NCI-H69 (cell line): ENCODE results near the gene GLIS1.

Experiments
- DNase-seq: peaks from one replicate; lab custom pipeline; 2025; lab: John Stamatoyannopoulos, UW

Gene GLIS1

DNA sequence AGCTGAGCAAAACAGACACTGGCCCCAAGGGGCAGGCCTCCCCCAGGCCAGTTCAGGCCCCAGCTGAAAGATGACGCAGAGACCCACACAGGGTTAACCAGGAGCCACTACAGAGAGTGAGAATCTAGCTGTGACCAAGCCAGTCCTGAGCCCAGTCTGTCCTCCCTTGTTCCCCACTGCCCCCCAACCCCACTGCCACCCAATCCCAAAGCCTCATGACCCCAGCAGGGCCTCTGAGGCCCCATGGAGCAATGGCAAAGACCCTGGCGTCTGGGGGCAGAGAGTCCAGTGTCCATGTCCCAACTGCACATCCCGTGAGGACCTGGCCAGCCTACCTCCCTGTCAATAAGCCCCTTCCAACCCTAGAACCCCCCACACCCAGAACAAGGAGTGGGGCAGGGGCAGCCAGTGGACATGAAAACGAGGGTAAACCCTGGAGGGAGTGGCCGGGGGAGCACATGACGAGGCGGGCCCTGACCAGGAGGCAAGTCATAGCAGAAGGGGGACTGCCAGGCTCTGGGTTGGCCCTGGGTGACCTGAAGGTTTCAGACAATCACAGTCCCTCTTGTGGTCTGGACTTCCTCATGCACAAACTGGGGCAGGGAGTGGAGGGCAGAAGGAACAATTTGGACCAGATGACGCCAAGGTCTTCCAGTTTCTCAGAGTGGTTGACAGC is 100.5 kb downstream of the GLIS1 start:
- DNase-seq, result no peak

DNA sequence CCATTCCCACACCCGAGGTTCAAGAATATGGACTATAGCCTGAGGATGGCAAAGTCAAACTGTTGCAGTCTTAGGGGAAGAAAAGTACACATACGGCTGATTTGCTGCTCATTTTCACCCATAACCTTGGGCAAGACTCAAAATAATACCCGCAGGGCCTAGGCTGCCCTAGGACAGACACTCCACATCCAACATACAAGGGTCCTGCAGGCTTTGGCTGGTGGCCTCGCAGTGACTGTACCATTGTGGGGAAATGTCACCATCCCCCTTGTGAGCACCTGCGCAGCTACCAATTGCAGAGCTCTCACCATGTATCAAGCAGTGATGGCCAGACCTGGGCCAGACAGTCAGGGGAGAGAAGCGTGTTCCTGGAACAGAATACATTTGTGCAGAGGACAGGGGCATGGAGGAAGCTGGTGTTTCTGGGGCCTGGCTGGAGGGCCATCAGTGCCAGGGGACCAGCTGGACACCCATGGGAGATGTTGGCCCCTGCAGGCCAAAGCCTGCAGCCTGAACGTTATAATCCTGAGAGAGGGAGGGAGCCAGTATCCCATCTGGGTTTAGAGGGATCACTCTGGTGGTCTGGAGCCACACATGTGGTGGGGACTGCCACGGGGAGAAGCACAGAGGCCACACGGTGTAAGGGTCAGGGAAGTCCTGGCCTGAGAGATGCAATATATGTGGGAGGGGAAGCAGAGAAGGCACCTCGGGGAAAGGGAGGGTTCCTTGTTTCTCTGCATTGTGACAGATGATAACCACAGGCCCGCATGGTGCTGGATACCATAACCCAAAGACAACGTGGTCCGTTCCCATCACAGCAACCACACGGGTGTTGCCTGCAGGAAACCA is 101.2 kb downstream of the GLIS1 start:
- DNase-seq, result no peak

DNA sequence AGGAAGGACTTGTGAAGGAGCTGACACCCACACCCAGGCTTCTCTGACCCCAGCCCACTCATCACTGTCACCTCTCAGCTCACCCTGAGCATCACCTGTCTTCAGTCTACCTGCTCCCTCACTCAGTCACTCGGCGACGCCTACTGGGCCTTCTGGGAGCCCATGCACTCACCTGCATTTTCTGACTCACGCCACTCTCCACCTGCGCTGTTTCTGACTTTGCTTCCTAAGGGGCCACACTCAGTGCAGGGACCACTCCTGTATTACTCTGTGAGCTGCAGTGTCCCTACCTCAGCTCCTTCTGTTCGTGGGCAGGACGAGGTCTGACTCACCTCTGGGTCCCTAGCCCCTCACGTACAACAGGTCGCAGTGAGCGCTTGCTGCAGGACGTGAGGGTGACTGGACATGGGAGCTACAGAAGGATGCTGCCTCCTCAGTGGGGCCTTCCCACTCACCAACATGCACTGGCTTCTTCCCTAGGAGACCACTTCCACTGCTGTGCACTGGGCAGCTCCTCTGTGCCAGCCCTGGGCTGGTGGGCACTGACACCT is 102.3 kb downstream of the GLIS1 start:
- peak; percentile 44 for DNase-seq

DNA sequence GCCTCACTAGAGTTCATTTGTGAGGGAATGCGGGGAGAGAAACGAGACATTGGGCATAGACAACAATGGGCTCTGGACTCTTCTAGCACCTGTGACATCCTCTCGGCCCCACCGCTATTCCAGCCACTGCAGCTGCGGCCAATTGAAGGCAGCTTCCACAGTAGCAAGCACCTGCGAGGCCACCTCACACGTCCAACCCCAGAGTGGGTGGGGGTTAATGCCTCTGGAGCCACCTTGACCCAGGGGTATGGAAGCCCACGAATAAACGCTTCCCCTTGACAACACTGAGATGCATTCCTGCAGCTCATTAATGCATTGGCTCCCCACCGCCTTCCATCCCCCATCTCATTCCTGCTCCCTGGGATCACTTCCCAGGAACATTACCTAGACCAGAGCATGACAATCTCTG is 104.4 kb downstream of the GLIS1 start:
- DNase-seq, result no peak

DNA sequence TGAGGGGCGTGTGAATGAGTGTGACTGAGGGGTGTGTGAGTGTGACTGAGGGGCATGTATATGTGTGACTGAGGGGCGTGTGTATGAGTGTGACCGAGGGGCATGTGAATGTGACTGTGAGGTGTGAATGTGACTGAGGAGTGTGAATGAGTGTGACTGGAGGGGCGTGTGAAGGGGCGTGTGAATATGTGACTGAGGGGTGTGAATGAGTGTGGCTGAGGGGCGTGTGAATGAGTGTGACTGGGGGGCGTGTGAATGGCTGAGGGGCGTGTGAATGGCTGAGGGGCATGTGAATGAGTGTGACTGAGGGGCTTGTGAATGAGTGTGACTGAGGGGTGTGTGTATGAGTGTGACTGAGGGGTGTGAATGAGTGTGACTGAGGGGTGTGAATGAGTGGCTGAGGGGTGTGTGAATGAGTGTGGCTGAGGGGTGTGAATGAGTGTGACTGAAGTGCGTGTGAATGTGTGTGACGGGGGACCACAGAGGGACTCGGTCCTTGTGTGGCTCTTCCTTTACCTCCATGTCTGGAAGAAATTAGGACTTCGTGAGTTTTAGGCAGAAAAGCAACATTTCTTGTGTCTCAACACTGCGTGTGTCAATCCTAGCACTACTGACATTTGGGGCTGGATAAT is 105.8 kb downstream of the GLIS1 start:
- no peak for DNase-seq

DNA sequence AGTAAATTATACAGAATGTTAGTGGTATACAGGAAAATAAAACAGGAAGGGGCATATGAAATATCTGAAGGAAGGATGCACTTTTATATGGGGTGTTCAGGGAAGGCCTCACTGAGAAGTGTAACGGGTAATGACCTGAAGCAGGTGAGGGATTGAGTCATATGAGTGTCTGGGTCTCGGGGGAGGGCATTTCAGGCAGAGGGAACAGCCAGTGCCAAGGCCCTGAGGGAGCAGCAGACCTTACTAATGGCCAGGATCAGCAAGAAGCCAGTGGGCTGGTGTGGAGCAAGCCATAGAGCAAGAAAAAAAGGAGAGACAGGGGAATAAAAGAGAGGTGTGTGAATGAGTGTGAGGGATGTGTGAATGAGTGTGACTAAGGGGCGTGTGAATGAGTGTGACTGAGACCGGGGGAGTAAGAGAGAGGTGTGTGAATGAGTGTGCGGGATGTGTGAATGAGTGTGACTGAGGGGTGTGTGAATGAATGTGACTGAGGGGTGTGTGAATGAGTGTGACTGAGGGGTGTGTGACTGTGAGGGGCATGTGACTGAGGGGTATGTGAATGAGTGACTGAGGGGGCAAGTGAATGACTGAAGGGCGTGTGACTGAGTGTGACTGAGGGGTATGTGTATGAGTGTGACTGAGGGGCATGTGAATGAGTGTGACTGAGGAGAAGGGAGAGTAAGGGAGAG is 107.2 kb downstream of the GLIS1 start:
- DNase-seq, result peak; percentile 51

DNA sequence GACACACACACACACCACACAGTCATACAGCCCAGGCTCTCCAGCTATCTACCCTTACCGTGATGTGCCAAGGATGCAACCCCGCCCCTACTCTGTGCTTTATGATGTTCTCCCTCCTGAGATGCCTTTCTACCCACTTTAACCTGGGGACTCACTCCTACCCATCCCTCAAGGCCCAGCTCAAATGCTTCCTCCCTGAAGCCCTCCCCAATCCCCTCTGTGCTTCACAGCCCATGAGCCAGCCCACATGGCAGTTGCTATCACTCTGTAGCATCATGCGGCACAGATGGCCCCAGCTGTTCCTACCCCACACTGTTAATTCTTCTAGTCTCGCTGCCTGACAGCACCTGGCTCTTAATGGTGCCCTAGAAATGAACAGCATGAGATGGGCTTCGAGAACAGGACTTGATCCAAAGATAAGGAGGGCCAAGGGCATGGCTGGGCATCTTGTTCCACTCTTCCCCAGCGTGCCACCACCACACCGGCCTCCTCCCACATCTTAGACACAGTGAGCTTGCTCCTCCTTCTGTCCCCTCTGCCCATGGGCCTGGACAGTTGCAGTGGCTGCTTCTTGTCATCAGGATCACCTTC is 109.8 kb downstream of the GLIS1 start:
- DNase-seq, result peak; percentile 54

DNA sequence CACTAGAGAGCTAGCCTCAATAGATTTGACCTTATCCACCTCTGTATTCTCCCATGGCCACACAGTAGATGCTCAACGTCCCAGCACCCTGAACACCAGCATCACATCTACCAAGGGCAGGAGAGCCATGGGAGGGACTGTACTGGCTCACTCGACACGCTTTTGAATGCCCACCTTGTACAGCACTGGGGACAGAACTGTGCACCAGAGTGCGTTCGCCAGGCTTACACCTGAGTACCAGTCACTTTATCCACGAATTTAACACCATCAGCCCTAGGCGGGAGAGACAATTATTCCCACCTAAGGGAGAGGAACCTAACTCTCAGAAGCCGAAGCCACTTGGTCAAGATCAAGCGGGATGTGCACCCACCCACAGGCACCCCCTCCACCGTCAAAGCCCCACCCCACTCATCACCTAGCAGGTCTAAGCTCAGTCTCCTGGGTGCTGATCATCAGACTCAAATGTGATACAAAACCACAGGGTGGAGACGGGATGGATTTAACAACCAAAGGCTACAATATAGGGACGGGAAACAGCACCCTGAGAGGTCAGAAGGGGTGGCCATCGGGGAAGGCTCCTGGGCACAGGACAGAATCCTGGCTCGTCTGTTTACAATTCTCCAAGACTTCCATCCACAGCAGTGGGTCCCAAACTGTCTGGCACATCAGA is 110.5 kb downstream of the GLIS1 start:
- no peak for DNase-seq

DNA sequence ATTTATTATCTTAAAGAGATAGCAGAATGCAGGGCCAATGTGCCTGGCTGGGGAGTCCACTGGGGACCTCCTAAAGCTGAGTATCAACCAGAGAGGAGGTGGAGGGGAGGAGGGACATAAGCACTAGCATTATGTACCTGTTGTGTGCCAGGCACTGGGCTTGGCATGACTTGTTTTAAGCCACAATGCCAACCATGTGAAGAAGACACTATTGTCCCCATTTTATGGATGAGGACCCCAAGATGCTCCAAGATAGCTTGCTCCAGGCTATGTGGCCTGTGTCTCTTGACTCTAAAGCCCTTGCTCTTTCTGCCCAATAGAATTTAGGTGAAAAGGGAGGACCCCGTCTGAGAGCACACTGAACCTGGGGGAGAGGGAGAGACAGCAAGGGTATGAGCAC is 111.3 kb downstream of the GLIS1 start:
- no peak for DNase-seq

DNA sequence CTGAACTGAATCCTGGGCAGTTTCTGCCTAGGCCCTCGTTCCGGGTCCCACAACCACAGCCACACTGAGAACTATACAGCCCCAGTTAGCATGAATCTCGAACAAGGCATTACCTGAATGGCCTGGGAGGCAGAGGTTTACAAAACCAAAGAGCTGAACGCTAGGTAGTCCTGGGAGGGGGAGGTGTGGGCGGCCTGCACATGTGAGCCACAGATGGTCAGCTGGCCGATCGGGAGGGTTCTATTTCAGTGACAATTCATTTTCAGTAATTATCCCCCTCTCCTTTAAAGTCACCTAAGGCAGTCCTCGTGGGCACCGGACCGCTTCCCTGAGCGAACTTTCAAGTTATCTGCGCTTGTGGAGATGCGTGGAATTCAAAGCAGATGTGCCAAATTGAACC is 111.9 kb downstream of the GLIS1 start:
- no peak for DNase-seq

DNA sequence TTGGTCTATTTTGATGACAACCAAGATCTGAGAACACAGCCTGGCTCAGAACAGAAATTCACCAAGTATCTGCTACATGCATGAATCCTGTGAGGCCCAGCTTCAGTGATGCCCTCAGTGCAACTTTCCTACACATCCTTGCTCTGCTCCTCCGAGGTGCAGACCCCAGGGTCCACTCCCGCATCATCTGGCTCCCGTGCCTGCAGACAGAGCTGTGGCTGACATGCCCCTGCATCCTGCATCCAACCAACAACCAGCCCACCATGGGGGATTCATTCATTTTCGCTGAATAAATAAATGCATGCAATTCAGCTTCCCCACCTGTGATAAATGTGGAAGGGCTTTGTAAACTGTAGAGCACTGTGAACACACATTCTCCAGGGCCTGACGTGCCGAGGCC is 112.3 kb downstream of the GLIS1 start:
- DNase-seq, result no peak

DNA sequence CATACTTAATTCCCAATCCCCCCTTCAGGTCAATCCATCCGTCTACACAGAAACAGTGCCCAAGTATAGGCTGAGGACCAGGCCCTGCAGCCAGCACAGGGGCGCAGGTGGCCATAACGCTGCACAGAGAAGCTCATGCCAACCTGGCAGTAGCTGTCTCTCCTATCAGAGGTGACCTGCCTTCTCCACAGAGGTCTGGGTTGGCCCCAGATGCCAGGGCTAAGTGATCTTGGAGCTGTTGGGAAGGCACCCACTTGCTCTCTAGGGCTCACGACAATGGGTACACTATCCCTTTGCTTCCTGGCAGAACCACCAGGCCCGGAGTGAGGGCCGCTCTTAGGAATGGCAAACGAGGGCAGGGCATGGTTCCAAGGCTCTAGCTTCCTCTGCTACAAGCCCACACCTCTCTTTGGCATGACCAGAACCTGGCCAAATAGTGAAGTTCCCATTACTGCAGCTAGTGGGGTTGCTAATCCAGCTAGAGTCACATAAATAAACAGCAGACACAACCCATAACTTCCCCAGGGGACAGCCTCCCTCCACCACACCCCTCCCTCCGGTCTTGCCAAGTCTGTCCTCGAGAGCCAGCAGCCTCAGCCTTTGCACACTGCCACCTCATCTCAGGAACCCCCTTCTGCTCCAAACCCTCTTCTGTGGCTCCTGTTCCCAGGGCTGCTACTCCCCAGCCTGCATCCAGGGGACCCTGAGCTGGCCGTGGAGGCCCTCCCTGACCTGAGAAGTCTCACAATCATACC is 113.0 kb downstream of the GLIS1 start:
- no peak for DNase-seq

DNA sequence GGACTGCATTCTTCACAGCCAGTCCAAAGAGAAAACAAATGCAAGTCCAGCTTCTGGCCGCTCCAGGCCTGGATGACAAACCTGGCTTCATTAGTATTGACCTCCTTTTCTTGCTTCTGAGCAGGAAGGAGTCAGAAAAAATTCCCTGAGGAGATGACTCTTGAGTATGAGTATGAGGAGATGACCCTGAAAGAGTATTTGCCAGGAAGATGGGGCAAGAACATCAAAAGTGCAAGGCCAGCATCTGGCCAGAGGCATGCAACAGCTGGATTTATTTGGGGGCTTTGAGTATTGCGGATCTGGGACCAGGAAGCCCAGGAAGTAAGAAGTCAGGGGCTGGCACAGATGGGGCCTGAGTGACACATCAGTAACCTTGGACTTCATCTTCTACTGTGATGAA is 113.9 kb downstream of the GLIS1 start:
- DNase-seq, result no peak

DNA sequence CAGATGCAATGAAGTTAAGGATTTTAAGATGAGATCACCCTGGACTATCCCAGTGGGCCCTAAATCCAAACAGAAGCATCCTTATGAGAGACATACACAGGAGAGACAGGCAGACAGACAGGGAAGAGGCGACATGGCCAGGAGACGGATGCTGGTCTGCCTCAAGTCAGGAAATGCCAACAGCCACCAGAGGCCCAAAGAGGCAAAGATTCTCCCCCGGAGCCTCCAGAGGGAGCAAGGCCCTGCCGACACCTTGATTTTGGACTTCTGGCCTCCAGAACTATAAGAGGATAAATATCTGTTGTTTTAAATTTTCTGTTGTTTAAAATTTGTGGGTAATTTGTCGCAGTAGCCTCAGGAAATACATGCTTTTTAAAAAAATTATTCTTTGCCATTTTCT is 116.4 kb downstream of the GLIS1 start:
- DNase-seq, result no peak

DNA sequence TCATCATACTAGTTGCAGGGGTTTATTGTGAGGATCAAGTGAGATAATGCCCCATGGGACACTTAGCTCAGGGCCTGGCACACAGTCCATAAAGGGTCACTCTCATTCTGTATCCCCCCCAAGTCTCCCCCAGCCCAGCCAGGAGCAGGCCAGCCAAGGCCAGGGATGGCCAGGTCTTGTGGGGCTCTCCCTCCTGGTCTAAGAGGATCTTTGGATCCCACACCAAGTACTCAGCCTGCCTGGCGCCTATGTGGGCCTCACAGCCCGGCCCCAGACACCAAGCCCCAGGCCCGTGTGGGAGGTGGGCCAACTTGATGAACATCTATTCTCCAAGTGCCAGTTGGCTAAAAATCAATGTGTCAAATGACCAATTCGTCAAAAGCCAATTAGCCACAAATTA is 117.8 kb downstream of the GLIS1 start:
- DNase-seq, result no peak

DNA sequence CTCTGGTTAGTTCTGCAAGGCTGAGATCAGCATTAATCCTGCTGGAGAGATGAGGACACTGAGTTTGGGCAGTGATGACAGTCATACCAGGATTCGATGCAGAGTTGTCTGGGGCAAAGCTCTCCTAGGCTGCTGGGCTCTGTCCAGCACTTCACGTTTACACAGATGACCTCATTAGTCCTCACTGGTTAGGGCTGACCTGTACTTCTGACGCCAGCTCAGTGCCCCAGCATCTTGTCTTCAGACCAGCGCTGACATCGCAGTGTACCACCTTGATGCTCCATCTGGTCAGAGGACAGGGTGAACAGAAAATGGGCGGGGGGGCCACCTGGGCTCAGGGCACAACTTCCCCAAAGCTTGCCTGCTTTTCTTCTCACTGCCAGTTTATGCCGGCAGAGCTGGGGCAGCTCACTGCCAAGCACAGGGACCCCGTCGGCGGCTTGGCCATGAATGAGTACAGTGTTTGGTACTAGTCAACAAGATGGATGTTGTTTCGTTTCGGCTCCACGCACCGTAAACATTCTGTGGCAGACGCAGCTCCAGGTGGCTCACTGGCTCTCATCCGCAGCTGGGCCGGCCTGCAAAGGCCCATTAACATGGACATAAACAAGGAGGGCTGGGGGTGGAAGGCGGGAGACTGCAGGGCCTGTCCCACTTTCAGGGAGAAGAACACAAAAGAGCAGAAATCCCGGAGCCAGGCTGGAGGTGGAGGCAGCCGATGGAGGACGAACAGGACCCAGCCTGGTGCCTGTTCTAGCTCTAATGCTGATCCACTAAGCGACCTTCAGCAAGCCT is 118.7 kb downstream of the GLIS1 start:
- DNase-seq, result no peak

DNA sequence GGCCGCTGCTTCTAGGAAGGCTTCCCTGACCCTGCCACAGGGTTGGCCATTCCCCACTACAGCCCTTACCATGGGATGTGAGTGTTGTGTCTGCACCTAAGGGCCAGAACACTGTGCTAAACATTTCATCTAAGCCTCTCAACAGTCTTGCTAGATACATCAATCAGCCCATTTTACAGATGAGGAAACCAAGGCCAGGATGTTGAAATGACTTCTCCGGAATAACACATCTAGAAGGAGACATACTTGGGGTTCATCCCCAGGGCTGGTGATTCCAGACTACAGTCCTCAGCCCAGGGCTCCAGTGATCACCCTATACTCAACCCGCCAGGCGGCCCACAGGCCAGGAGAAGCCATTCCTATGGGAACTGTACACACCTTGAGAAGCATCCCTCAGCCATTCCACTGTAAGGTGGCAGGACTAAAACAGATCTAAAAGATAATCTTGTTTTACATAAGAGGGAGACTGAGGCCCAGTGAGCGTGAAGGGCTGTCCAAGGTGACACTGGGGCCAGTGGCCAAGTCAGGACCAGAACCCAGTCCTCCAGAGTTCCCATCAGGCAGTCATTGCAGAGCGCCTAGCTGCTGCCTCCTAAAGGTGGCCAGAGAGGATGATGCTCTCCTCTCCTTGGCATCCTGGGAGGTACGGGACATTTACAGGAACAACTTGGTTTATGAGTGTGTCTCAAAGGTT is 119.5 kb downstream of the GLIS1 start:
- no peak for DNase-seq

DNA sequence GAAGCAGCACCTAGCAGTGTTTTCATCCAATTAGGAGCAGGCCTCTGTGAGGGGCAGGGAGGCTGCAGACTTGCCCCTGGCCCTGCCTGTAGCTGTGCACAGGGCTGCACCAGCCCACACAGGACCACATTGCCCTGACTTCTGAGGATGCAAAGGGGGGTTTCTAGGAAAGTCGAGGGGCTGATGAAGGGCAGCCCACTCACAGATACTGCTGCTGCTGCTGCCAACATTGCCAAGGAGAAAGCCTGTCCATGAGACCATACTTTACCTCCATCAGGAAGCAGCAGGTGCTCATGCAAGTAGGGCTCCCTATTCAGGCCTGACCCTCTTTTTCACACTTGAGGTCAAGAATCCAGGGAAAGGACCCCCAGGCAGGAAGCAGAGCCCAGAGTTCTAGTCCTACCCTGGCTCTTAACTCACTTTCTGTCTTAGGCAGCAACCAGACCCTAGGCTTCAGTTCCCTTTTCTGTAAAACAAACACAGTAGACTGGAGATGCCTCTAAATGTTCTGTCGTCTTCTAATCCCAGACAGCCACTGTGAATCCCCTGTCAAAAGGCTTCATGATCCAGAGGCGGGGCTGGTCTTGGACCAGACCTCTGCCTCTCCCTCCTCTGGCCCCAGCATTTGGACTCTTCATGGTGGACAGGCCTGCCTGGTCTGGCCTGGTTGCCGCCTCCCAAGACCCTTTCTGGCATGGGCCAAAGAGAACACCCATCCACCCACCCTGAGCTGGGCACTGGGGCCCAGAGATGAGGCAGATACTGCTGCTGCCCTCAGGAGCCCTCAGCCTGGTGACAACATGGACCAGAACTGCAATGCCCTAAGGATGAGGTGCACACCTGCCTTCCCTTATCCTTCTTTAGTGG is 120.2 kb downstream of the GLIS1 start:
- DNase-seq, result no peak
